Measurements from ENCODE around the gene INSRR.

The INSRR gene

GRCh38 chr1:156847591-156848460 lies 11.1 kb downstream of the INSRR start:
- no peak for DNase-seq

DNA sequence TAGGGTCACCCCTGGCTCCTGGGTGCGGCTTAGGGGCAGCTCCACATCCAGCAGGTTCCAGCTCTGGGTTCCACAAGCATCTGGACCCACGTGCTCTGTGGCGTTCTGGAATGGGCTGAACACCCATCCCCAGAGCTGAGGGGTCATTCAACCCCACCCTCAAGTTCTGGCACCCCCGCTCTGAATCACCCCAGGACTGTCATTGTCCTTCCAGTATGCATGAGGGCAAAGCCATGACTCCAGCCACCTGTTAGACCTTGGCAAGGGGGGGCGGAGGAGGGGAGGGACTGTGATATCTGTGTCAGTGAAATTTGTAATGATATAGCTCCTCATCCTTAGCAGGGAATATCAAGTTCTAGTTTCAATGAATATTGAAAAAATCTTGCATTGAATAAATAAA lies 12.3 kb downstream of the INSRR start:
- no peak for DNase-seq

- no peak for DNase-seq
These were observed 12.9 kb downstream of the INSRR start for GRCh38 chr1:156845953-156846545.

GRCh38 chr1:156845055-156845952 lies 13.6 kb downstream of the INSRR start:
- DNase-seq, result no peak

DNA sequence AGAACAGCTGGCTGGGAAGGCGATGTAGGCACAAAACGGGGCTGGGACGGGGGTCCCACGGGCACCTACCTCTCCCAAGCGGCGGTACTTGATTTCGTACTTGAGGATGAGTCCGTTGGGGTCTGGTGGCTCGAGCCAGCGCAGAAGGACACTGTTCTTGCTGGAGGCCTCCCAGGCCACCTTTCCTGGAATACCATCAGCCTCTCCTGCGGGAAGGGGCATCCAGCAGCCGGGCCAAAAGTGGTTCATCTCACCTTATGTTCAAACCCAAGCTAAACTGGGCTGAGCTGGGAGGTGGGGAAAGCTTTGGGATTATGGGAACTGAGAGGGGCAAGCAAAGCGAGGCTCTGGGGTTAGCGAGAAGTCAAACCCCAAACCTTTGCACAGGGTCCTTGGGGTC lies 14.3 kb downstream of the INSRR start:
- no peak for DNase-seq

GRCh38 chr1:156844102-156844501 lies 14.8 kb downstream of the INSRR start:
- no peak for DNase-seq

- DNase-seq, result no peak
These were observed 16.2 kb downstream of the INSRR start for GRCh38 chr1:156842618-156843300.

DNA sequence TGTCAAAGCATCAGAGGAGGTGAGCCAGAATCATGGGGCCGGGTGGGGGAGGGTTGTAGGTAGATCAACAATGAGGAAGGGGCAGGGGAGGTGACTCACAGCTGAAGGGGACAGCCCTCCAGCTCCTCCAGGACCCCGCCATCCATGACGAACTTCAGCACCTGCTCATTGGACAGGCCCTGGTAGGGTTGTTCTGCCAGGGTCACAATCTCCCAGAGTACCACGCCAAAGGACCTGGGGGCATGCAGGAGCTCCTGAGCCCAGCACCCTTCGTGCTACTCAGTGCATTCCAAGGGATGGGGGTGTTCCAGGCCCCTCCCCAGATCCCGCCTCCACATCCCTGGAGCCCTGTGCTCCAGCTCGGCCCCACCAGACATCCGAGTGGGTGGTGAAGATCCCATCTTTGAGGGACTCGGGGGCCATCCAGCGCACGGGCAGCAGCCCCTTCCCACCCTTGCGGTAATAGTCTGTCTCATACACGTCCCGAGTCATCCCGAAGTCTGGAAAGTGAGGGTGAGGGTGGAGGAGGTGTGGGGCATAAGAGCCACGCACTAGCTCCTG lies 17.5 kb downstream of the INSRR start:
- DNase-seq, result no peak

DNA sequence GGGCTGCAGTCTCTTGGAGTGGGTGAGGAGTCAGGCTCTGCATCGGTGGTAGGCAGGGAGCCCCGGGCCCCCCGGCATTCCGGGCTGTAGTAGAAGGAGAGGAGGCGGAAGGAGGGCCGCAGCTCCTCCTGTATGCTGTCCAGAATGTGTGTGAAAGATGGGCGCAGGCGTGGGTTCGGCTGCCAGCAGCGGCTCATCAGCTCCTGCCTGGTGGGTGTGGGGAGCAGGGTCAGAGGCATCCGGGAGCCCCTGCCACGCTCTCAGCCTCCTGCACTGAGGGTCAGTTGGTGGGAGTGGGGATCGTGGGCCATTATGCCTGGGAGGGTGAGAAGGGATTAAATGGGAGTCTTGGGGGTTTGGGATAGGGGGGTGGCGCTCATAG lies 18.0 kb downstream of the INSRR start:
- no peak for DNase-seq

DNA sequence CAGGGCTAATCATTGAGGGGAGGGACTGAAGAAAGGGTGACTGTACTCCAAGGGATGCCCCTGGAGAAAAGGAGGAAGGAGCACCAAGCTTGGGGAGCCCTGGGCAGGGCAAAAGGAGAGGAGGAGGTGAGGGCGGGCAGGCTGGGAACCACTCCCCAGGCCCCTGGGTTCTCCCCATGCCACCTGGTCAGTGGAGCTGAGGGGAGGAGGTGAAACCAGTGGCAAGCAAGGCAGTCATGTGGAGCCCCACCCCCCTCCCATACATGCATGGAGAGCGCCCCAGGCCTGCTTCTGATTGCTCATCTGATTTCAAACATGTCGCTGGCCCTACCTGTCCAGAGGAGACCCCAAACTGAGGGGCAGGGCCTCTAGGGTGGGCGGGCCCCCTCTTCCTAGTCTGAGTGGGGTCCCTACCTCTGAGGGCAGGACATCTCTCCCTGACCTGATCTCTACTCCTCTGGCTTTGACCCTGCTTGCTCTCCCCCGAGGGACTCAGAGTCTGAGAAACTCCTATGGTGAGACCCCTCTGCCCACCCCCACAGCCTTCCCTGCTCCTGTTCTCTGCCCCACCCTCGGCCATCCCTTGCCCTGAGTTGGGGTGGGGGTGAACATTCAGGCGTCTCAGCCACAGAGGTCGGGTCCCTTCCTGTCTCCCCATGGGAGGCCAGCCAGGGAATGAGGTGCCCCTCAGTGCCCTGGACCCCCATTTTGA lies 18.6 kb downstream of the INSRR start:
- DNase-seq, result no peak

DNA sequence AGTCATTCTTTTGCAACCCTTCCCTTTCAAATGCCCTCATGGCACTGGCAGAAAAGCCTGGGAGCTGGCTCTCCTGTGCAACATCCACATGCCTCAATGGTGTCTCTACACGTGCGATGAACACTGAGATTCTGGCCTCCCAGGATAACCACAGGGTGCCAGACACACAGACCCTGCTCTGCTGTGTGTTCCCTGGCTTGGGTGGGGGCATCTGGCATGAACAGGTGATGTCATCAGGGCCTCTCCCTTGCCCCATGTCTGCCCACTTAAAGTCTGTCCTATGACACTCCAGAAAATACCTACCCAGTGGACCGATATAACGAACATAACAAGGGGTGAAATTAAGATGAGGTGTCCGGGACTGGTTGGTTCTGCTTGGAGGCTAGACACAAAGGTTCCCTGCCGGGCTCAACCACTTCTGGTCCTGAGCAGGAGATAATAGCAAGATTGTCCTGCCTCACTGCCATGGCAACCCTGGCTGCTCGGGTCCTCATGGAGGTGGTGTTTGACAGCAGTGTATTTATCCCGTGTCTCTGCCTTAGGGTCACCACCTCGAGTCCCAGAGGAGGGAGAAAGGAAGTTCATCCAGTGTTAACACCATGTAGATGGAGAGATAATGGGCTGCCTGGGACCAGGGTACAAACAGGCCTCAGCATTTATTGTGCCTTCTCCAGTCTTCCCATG lies 19.3 kb downstream of the INSRR start:
- DNase-seq, result no peak

DNA sequence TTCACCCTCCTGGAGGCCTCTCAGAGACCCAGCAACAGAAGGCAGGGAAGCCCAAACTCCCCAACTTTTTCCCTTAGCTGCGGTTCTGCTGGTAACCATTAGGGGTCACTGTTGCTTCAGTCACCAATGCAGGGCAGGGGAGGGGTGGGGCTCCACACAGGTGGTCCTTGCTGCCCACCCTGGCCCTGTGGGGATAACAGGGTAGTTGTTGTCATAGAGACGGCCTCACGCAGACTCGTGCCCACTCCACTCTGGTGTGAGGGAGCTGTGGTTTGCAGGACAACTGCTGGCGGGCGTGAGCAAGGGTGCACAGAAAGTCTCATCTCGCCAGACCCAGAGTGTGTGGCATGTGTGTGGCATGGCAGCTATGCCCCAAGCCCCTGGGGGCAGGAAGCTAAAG lies 19.9 kb downstream of the INSRR start:
- peak; percentile 18 for DNase-seq

DNA sequence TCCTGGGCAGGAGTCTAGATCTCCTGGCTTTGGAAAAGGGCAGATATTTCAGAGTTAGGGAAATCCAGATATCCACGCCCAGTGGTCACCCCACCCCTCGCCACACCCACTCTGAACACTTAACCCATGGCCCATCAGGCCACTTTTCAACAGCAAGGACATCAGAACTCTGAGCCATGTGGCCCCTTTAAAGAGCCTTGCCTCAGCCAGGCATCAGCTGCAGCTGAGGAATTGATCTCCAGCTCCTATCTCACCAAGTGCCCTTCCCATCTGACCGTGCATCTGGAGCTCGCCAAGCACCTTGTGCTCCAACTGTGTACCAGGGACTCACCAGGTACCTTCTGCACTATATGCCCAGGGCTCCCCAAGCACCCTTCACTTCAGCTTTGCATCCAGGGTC lies 22.0 kb downstream of the INSRR start:
- DNase-seq, result no peak

DNA sequence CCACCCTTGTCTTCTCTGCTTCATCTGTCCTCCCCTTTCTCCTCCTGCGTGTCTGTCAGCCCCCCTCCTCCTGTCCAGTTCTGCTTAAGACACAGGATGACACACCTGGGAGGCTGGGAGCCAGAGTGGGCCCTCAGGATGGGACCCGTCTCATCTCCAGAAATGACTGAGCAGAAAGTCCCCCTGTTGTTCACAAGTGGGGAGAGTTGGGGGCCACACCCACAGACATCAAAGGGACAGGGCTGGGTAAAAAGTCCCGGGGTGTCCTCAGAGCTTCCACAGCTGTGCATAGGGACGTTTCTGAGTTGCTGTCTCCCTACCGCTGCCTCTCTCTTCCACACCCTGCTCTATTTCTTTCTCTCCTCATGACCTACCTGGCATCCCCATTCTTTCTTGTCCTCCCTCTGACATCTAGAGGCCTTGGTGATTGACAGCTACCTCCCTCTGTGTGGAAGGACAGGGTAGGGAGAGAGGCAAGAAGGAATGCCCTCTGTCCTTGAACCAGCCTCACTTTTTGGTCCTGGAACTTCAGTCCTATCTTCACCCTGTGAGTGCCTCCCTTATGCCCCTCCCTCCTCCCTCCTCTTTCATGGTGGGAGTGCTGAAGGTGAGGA lies 22.8 kb downstream of the INSRR start:
- DNase-seq, result no peak

- no peak for DNase-seq
These were observed 24.6 kb downstream of the INSRR start for GRCh38 chr1:156834322-156834721.

- peak; percentile 20 for DNase-seq
These were observed 25.3 kb downstream of the INSRR start for GRCh38 chr1:156833603-156834002.

DNA sequence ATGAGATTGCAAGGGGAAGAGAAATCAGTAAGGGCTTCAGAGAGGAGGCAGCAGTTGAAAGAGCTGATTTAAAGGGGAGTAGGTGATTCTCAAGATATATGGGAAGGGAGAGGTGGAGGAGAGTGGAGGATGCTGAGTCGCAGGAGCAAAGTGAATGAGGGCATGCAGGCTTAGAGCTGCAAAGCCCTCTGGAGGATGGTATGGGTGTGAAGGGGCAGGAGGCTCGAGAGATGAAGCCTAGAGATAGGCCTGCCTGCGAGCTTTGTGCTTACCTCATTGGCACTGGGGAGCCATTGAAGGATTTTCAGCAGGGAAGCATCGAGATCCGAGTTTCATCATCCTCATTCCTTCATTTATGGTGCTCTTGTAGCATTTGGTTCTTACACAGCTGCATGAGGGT lies 26.5 kb downstream of the INSRR start:
- no peak for DNase-seq

DNA sequence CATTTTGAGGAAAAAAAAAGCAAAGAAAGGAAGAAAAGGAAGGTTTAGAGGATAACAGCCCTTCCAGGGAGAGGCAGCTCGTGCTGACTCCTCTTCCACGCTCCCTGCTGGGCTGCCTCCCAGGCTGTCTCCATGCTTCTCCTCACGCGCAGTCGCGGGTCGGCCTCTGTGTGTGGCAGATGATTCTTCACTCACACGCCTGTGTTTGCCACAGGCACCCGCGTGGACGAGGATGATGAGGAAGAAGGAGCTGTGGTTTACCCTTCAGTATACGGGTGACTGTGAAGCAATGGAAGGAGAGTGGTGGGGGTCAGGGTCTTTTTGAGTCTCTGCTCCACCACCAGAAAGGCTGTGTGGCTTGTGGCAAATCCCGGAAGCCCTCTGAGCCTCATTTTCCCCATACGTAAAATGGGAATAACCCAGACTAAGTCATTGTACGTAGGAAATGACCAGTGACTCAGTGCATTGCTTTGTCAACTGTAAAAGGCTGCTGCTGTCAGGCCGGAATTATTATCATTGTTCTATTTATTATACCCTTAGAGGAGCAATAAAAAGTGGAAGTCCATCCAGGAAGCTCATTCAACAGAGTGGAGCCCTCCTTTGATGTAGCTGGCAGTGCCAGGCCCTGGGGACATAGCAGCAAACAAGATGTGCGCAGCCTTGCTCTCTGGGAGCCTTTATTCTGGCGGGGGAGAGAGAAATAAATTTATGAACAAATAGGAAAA lies 30.4 kb downstream of the INSRR start:
- no peak for DNase-seq

DNA sequence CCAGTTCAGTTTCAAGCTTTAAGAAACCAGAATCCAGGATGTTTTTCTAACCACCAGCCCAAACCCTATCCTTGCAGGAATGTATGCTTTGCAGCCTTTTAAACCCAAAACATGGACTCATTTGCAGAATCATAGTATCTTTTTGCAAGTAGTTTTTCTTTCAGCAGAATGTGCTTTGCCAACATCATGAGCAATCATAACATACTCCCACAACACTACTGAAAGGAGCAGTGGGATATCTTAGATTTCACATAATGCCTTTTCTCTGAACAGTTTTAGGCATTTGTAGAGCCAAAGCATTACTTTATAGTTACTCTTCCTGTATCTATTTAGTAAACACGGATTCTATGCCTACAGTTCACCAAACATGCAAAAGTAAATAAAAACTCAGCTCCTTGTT lies 32.3 kb downstream of the INSRR start:
- DNase-seq, result no peak

- DNase-seq, result no peak
These were observed 35.6 kb downstream of the INSRR start for GRCh38 chr1:156823210-156823790.
